Measurements from ENCODE around the gene SUN3. TPM values are rescaled to one million over a fixed set of nuclear protein-coding genes. Genes with fewer than 3 reads are reported as not detected.

Gene SUN3
- total RNA-seq, 4 donors from 2014 or later = not detected

DNA sequence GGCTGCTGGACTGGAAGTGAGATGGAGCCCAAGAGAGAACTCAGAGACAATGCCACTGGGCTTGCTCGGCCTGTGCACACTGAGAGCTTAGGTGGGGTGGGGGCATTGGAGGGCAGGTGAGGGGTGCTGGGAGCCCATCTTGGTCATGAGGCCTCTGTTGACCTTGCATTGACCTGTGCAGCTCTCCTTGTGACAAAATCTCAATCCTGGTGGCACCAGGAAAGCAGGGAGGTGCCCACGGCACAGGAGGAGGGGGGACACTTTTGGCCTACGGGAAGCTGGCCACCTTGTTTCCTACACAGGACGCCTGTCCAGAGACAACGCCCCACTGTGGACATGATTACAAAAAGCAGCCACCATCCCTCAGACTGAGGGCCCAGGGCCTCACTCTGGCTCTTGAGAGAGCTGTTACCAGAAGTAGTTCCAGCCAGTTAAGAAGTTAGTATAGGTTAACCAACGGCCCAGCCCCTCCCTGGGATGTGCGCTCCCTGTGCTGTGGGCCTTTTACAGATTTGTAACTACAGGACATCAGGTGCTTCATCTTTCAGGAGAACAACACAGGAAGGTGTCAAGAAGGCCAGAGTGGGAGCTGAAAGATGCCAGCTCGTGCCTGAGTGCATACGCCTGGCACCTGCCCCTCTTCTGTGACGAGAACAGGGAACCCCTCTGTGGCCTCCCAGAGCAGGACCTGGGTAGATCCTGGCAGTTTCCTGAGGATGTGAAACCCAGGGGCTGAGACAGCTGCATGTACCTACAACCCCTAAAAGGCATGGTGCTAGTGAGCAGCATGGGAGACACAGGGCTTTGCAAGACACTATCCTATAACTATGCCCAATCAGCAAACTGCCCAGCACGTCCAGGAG lies 91.0 kb downstream of the SUN3 start:
- Histone ChIP-seq H3K27ac (no peak overlapping the region), H3K9me3 (no peaks in the 10 kb centered on the region), H3K4me1 (peaks cover 6 to 34% (median 19%) of the 10 kb centered on the region in 4 donors), H3K4me3 (no peak overlapping the region), H3K36me3 (no peaks in the 10 kb centered on the region), H3K27me3 (no peaks in the 10 kb centered on the region)
- DNase-seq = peak; percentile 35
- TF ChIP-seq CTCF (IDR thresholded peaks at IDR 0.05) (no peak), POLR2AphosphoS5 (IDR thresholded peaks at IDR 0.05) (no peak), EP300 (IDR thresholded peaks at IDR 0.05; ENCODE audit: low read depth) (no peak), POLR2A (IDR thresholded peaks at IDR 0.05) (no peak)
- intact Hi-C loops (cut with DNase I; ENCODE audit: low total_unique reads) = no loop called here
- 70% methylated on average over 11 of the region's 11 CpGs; no CpG with 5 or more reads in 1 of the 2 donors for WGBS, 2 donors (ENCODE audit: low coverage in 1 of 2)
- in situ Hi-C loops (cut with MboI; ENCODE audit: low pct_ligation_motif_present in 1 of 4, low pct_unique_long_range_greater_than_20kb in 1 of 4, low sequenced_read_pairs in 3 of 4) = no loop called here

Other genes with a start within 250 kb of the SUN3 start
- gene PKD1L1, start 80.6 kb downstream of the SUN3 start, total RNA-seq = 10 to 100 TPM in 2 of 4 donors, 1 to 10 TPM in 1, under 1 TPM in 1; 0.41 to 37.4 (median 17.5) TPM
- 10 to 100 TPM; 37.2 to 74.8 (median 52.3) TPM for gene HUS1, start 49.5 kb downstream of the SUN3 start, total RNA-seq
- not detected for gene C7orf57, start 6.4 kb upstream of the SUN3 start, total RNA-seq
- 10 to 100 TPM; 31.3 to 46.8 (median 39.3) TPM for gene UPP1, start 60.2 kb upstream of the SUN3 start, total RNA-seq
- under 1 TPM; under 0.01 to 0.96 (median 0.35) TPM for gene ABCA13, start 142.4 kb upstream of the SUN3 start, total RNA-seq

Data from transverse colon (tissue), 4 donors.